HG02885 (cell line): ENCODE results near the gene PRR15.

Experiments used
- ATAC-seq: cut with Tn5 transposase; IDR thresholded peaks from one replicate; pipeline ENCODE4 v1.9.1; 2021; ENCODE audit warnings: mild to moderate bottlenecking; ENCODE audit not compliant: unreplicated experiment, poor library complexity

Gene PRR15

DNA sequence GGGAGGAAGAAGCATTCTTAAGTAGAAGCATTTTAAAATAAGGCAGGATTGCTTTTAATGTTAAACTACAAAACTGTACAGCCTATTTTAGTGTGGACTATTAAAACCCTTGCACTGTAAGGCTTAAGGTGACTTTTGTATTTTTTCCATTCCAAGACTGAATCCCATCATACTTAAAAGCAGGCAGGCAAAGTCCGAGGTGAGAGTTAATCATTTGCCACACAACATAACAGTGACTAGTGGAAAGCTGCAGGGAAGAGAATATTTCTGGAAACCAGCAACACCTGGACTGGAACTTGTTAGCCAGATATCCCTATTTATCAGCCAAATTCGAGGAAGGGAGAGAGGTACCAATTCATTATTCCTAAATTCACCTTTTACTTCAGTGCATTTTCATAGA, 3.5 kb downstream of the PRR15 start:
- ATAC-seq, result no peak

- no peak for ATAC-seq
These were observed 6.0 kb downstream of the PRR15 start for GRCh38 chr7:29569648-29570047.

GRCh38 chr7:29572558-29572957, 8.9 kb downstream of the PRR15 start:
- ATAC-seq, result no peak

- ATAC-seq, result no peak
These were observed 9.9 kb downstream of the PRR15 start for GRCh38 chr7:29573567-29573966.

- no peak for ATAC-seq
These were observed 11.0 kb downstream of the PRR15 start for GRCh38 chr7:29574659-29575058.

DNA sequence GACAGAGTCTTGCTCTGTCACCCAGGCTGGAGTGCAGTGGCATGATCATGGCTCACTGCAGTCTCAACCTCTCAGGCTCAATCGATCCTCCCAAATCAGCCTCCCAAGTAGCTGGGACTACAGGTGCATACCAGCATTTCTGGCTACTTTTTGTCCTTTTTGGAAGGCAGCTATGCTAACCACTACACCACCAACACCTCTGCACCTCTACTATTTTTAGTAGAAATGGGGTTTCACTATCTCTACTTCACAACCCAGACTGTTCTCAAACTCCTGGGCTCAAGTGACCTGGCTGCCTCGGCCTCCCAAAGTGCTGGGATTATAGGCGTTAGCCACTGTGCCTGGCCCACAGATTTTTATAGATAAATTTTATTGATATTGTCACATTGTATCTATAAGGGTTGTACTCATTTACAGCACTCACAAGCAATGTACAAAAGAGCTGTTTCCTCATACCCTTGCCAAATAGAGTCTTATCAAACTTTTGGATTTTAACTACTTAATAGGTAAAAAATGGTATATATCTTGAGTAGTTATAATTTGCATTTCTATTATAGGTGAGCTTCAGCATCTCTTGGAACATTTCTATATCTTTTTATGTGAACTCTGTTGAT, 23.7 kb downstream of the PRR15 start:
- peak; percentile 51 for ATAC-seq

- no peak for ATAC-seq
These were observed 24.6 kb downstream of the PRR15 start for GRCh38 chr7:29588212-29588611.

DNA sequence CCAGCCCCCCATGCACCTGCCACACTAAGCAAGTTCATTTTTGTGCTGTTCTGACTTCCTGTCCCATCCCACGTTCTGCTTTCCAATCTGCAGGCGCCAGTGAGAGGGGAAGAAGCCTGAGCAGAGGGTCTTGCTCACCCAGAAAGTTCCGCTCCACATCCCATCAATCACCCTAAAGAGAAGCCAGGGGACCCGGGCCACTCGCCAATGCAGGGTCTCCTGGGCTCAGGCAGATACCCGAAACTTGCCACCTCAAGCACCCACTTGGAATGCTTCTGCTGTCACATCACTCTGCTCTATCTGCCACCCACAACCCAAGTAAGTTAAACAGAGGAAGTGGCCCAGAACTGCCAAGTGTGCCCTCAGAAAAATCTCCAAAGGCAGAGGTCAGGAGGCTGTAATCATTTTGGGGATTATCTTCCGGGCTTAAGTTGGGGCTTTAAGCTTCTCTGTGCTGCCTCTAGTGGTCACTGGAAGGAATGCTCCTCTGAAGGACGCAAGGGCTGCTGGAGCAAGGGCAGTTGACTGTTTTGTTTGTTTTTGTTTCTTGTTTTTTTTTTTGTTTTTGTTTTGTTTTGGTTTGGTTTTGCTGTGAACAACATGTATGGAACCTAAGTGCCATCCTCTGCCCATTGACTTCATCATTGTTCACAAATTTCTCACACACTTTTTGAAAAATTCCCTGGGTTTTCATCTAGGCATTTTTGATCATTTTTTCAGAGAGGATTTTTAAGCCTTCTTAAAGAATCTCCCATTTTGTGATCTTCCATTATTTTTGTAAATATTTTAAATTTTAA, 25.5 kb downstream of the PRR15 start:
- ATAC-seq, result peak; percentile 84

GRCh38 chr7:29592866-29593265, 29.2 kb downstream of the PRR15 start:
- ATAC-seq, result no peak

- ATAC-seq, result no peak
These were observed 29.8 kb downstream of the PRR15 start for GRCh38 chr7:29593459-29593858.

- ATAC-seq, result no peak
These were observed 33.1 kb downstream of the PRR15 start for GRCh38 chr7:29596593-29597178.

DNA sequence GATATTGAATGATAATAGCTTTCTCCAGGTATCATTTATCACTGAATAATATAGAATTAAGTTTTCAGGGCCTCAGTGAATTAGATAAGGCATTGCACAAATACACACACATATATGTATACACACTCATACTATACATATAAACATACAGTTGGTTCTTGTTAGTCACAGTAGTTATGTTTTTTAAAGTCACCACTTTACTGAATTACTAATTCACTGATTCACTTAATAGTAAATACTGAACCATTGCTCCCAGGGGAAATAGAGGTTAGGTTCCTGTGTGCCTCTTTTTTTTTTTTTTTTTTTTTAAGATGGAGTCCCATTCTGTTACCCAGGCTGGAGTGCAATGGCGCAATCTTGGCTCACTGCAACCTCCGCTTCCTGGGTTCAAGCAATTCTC, 33.6 kb downstream of the PRR15 start:
- no peak for ATAC-seq

GRCh38 chr7:29598137-29598536, 34.5 kb downstream of the PRR15 start:
- ATAC-seq, result no peak

- no peak for ATAC-seq
These were observed 35.0 kb downstream of the PRR15 start for GRCh38 chr7:29598613-29599012.

DNA sequence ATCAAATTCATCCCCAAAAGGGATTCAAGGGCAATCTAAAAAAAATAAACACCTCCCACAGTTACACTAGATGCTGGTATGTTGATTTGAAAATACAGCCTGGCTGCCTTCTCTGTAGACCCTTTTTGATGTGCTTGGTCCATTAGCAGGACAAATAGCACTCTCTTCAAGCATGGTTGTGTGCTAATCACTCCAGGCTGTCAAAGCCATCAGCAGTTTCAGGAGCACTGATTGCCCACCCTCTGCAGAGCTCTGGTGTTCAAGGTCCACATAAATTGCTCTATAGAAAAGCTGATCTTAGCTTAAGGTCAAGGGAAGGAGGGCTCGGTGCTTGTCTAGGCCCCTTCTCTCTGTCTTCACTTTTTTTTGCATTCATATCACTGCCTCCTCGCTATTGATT, 35.4 kb downstream of the PRR15 start:
- no peak for ATAC-seq

DNA sequence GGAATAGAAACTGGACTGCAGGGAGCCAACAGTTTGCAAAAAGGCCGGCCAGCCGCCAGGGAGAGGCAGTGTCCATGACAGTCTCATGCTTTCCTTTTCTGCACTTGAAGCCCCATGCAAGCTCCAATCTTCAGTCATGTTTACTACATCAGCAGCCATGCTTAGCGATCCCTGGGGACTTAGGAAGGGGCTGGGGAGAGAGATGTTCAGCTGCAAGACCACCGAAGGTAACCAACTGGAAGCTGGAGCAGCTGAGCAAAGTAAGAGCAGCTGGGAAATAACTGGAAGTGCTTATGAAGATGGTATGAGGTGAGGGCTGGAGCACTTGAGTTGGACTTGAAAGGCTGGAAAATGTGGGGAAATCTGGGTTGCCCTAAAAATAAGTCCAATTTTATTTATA, 37.0 kb downstream of the PRR15 start:
- no peak for ATAC-seq

DNA sequence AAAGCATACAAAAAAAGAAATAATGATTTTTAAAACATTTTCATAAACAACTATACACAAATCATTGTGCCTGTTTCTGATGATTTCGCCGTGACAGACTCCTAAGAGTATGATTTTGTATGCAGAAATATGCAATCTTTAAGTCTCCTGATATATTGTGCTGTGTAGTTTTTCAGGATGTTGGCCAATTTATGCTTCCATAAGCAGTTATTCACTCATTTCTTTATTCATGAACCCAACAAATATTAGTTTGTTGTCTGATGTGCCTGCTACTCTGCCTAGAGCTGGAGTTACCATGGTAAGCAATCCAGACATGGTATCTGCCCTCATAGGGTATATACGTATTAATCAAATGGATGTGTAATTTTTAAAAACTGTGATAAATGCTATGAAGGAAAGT, 40.4 kb downstream of the PRR15 start:
- ATAC-seq, result no peak

DNA sequence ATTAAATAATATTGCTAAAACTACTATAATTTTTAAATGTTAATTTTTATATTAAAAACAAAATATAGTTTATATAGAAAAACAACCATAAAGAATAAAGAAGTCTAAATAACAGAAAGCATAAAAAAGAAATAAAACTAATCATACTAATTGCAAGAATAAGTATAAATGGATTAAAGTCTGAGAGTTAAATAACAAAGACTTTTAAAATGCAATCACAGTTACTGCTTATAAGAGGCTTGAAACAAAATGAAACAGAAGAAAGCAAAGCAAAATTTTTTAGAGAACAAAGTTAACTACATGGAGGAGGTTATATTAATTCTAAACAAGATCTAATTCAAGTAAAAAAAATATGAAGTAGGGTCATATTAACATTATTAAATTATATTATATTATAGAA, 41.1 kb downstream of the PRR15 start:
- ATAC-seq, result no peak

- ATAC-seq, result no peak
These were observed 42.0 kb downstream of the PRR15 start for GRCh38 chr7:29605671-29606070.

DNA sequence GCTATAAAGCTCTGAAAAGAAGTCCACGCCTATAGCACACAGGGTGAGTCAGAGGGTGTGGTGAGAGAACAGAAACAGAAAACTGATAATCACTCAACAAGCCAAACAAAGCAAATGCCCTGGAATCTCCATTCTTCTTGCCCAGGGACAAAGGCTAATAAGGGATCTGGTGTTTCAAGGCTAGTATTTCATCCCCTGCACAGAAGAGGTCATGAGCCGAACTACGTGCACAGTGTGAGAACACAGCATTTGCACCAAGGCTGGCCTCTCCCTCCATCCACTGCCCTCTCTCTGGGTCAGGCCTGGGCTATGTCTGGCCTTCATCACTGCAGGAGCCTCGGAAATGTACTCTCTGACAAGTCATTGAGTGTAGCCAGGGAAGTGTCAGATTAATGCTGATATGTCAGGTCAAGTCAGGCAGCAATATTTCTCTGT, 42.7 kb downstream of the PRR15 start:
- no peak for ATAC-seq

DNA sequence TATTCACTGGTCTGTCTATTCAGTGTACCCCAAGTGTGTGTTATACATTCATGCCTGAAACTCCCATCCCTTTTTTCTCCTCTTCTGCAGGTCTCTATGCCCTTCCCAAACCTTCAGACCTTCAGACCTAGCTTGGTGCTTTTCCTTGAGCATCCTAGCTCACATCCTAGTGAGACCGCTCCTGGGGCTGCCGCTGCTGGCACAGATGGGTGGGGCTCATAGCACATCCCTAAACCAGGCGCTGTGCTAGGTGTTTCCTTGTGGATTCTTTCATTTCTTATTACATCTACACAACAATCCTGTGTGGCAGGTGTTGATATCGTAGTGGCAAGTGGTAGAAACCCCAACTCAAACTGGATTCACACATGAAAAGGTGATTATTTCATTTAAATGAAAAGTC, 43.2 kb downstream of the PRR15 start:
- ATAC-seq, result no peak

DNA sequence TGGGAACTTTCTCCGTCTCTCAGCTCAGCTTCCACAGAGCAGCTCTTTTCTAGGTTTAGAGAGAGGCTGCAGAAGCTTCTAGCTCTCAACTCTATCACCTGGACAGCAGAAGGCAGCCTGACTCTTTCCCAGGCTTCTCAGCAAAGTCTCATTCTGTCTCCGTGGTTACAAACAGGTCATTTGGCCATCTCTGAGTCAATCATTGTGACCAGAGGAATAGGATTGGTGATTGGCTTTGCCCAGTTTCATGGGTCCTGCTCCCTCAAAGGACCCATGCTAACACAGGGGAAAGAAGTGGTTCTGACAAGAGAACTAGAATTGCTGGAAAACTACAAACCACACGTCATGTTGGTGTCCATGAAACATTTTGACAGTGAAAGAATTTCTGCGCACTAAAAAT, 43.6 kb downstream of the PRR15 start:
- no peak for ATAC-seq
